T-helper 1 cell (primary cell): Measurements from ENCODE around the gene SMURF1.

Experiments used
- DNase-seq, 5 donors: peaks; one replicate each; pipeline ENCODE4 v3.0.0-alpha.2; 2012 to 2020

The SMURF1 gene

GRCh38 chr7:98981701-98982100, 162.2 kb downstream of the SMURF1 start:
- DNase-seq = no peak

GRCh38 chr7:98978672-98979071, 165.2 kb downstream of the SMURF1 start:
- no peak for DNase-seq
